Measurements from ENCODE around the gene ERMARD.
"Not testable (repeated sequence)": the region's sequence is repeated elsewhere in the genome, so short reads cannot be mapped to it uniquely, and the experiment has no call there.

The ERMARD gene

GRCh38 chr6:169729961-169730360 is 21.5 kb upstream of the ERMARD start:
- no peak for DNase-seq (ENCODE audit: insufficient read length, low spot score)
- FAIRE-seq = no peak

- DNase-seq (ENCODE audit: insufficient read length, low spot score) = no peak
- no peak for FAIRE-seq
Measured at GRCh38 chr6:169738204-169738975, 13.0 kb upstream of the ERMARD start.

GRCh38 chr6:169738976-169739529 is 12.4 kb upstream of the ERMARD start:
- no peak for FAIRE-seq
- no peak for DNase-seq (ENCODE audit: insufficient read length, low spot score)

- FAIRE-seq (no peak), DNase-seq (ENCODE audit: insufficient read length, low spot score) (no peak)
Measured at GRCh38 chr6:169741344-169741743, 10.1 kb upstream of the ERMARD start.

GRCh38 chr6:169745405-169745804 is 6.0 kb upstream of the ERMARD start:
- DNase-seq (ENCODE audit: insufficient read length, low spot score) = no peak
- no peak for FAIRE-seq

- FAIRE-seq = no peak
Measured at GRCh38 chr6:169746556-169746955, 4.9 kb upstream of the ERMARD start.

GRCh38 chr6:169752074-169752623 is 727 bp downstream of the ERMARD start:
- peak; percentile 71 for FAIRE-seq
- no peak for DNase-seq (ENCODE audit: insufficient read length, low spot score)

More at GRCh38 chr6:169746556-169746955, 4.9 kb upstream of the ERMARD start:
- DNase-seq (ENCODE audit: insufficient read length, low spot score) = no peak

- FAIRE-seq = no peak
- DNase-seq (ENCODE audit: insufficient read length, low spot score) = no peak
Measured at GRCh38 chr6:169755162-169755561, 3.7 kb downstream of the ERMARD start.

GRCh38 chr6:169763308-169763707 is 11.9 kb downstream of the ERMARD start:
- FAIRE-seq = no peak
- DNase-seq (ENCODE audit: insufficient read length, low spot score) = no peak

- no peak for FAIRE-seq
- no peak for DNase-seq (ENCODE audit: insufficient read length, low spot score)
Measured at GRCh38 chr6:169763881-169764280, 12.5 kb downstream of the ERMARD start.

GRCh38 chr6:169765789-169766188 is 14.4 kb downstream of the ERMARD start:
- not testable (repeated sequence) for FAIRE-seq; DNase-seq (ENCODE audit: insufficient read length, low spot score)

GRCh38 chr6:169766232-169766631 is 14.8 kb downstream of the ERMARD start:
- FAIRE-seq = no peak
- no peak for DNase-seq (ENCODE audit: insufficient read length, low spot score)

GRCh38 chr6:169766921-169767736 is 15.7 kb downstream of the ERMARD start:
- DNase-seq (ENCODE audit: insufficient read length, low spot score) = no peak
- no peak for FAIRE-seq

- no peak for DNase-seq (ENCODE audit: insufficient read length, low spot score)
- no peak for FAIRE-seq
Measured at GRCh38 chr6:169774347-169774746, 22.9 kb downstream of the ERMARD start.

GRCh38 chr6:169775321-169775720 is 23.9 kb downstream of the ERMARD start:
- DNase-seq (ENCODE audit: insufficient read length, low spot score) = no peak
- FAIRE-seq = no peak

- FAIRE-seq = no peak
- DNase-seq (ENCODE audit: insufficient read length, low spot score) = no peak
Measured at GRCh38 chr6:169776379-169776778, 25.0 kb downstream of the ERMARD start.

- DNase-seq (ENCODE audit: insufficient read length, low spot score) (no peak), FAIRE-seq (no peak)
Measured at GRCh38 chr6:169777896-169778295, 26.5 kb downstream of the ERMARD start.

- FAIRE-seq (no peak), DNase-seq (ENCODE audit: insufficient read length, low spot score) (no peak)
Measured at GRCh38 chr6:169778646-169779045, 27.2 kb downstream of the ERMARD start.

- DNase-seq (ENCODE audit: insufficient read length, low spot score) (no peak), FAIRE-seq (no peak)
Measured at GRCh38 chr6:169779092-169779815, 27.8 kb downstream of the ERMARD start.

- FAIRE-seq (no peak), DNase-seq (ENCODE audit: insufficient read length, low spot score) (no peak)
Measured at GRCh38 chr6:169779896-169780295, 28.5 kb downstream of the ERMARD start.
